Measurements from ENCODE around the gene STRADA.

Gene STRADA

GRCh38 chr17:63706336-63707082 is 35.1 kb downstream of the STRADA start:
- H3K9me3 ChIP-seq (ENCODE audit: control insufficient read depth, low read length): no peaks in the 10 kb centered on the region
- no peak for TF ChIP-seq CTCF (IDR thresholded peaks at IDR 0.05)
- H3K4me1 ChIP-seq: no peaks in the 10 kb centered on the region
- no peaks in the 10 kb centered on the region for H3K27me3 ChIP-seq (ENCODE audit: control insufficient read depth, insufficient read depth, low read length)
- H2AFZ ChIP-seq: no peak overlapping the region
- H3K36me3 ChIP-seq (ENCODE audit: control insufficient read depth, insufficient read depth, low read length): no peaks in the 10 kb centered on the region
- H3K27ac ChIP-seq: no peak overlapping the region
- no peaks in the 10 kb centered on the region for H3K79me2 ChIP-seq
- H3K4me2 ChIP-seq (ENCODE audit: low read length): no peak overlapping the region
- H3K4me3 ChIP-seq (ENCODE audit: low read depth, low read length): no peak overlapping the region
- no peak overlapping the region for H3K9ac ChIP-seq

GRCh38 chr17:63705657-63706056 is 35.9 kb downstream of the STRADA start:
- no peaks in the 10 kb centered on the region for H3K27me3 ChIP-seq (ENCODE audit: control insufficient read depth, insufficient read depth, low read length)
- H3K4me2 ChIP-seq (ENCODE audit: low read length): no peak overlapping the region
- H3K9me3 ChIP-seq (ENCODE audit: control insufficient read depth, low read length): no peaks in the 10 kb centered on the region
- no peak overlapping the region for H3K9ac ChIP-seq
- H3K4me3 ChIP-seq (ENCODE audit: low read depth, low read length): no peak overlapping the region
- H3K4me1 ChIP-seq: no peaks in the 10 kb centered on the region
- TF ChIP-seq CTCF (IDR thresholded peaks at IDR 0.05): no peak
- H2AFZ ChIP-seq: no peak overlapping the region
- no peaks in the 10 kb centered on the region for H3K79me2 ChIP-seq
- H3K27ac ChIP-seq: no peak overlapping the region
- H3K36me3 ChIP-seq (ENCODE audit: control insufficient read depth, insufficient read depth, low read length): no peaks in the 10 kb centered on the region

GRCh38 chr17:63704836-63705235 is 36.8 kb downstream of the STRADA start:
- H2AFZ ChIP-seq: no peak overlapping the region
- H3K4me3 ChIP-seq (ENCODE audit: low read depth, low read length): no peak overlapping the region
- H3K27ac ChIP-seq: no peak overlapping the region
- no peaks in the 10 kb centered on the region for H3K36me3 ChIP-seq (ENCODE audit: control insufficient read depth, insufficient read depth, low read length)
- no peak overlapping the region for H3K9ac ChIP-seq
- no peak overlapping the region for H3K4me2 ChIP-seq (ENCODE audit: low read length)
- H3K79me2 ChIP-seq: no peaks in the 10 kb centered on the region
- no peak for TF ChIP-seq CTCF (IDR thresholded peaks at IDR 0.05)
- H3K4me1 ChIP-seq: no peaks in the 10 kb centered on the region
- no peaks in the 10 kb centered on the region for H3K9me3 ChIP-seq (ENCODE audit: control insufficient read depth, low read length)
- no peaks in the 10 kb centered on the region for H3K27me3 ChIP-seq (ENCODE audit: control insufficient read depth, insufficient read depth, low read length)

GRCh38 chr17:63704259-63704576 is 37.4 kb downstream of the STRADA start:
- Histone ChIP-seq H3K9me3 (ENCODE audit: control insufficient read depth, low read length) (no peaks in the 10 kb centered on the region), H2AFZ (no peak overlapping the region), H3K27me3 (ENCODE audit: control insufficient read depth, insufficient read depth, low read length) (no peaks in the 10 kb centered on the region), H3K4me2 (ENCODE audit: low read length) (no peak overlapping the region), H3K4me1 (no peaks in the 10 kb centered on the region), H3K9ac (no peak overlapping the region), H3K27ac (no peak overlapping the region), H3K4me3 (ENCODE audit: low read depth, low read length) (no peak overlapping the region), H3K79me2 (no peaks in the 10 kb centered on the region), H3K36me3 (ENCODE audit: control insufficient read depth, insufficient read depth, low read length) (no peaks in the 10 kb centered on the region)
- no peak for TF ChIP-seq CTCF (IDR thresholded peaks at IDR 0.05)

Data from parathyroid adenoma (tissue), 2 donors.